GM12873 (cell line): ENCODE measurements around the gene SLC38A10.
A peak's percentile ranks its signal among the peaks of the same experiment; 100 is the strongest.

Experiments used
- CTCF ChIP-seq: IDR thresholded peaks from 2 replicates; pipeline ENCODE4 v1.5.1; 2012; ENCODE audit warnings: low read depth, mild to moderate bottlenecking, moderate library complexity, low read length, control low read depth; ENCODE audit not compliant: insufficient read depth; ENCODE audit errors: missing control alignments

Gene SLC38A10

GRCh38 chr17:81259058-81259605, 36.0 kb downstream of the SLC38A10 start:
- TF ChIP-seq CTCF: no peak

- TF ChIP-seq CTCF: no peak
Measured at GRCh38 chr17:81258292-81258691, 36.8 kb downstream of the SLC38A10 start.

GRCh38 chr17:81257533-81257932, 37.6 kb downstream of the SLC38A10 start:
- TF ChIP-seq CTCF: no peak

GRCh38 chr17:81256616-81257015, 38.5 kb downstream of the SLC38A10 start:
- no peak for TF ChIP-seq CTCF

GRCh38 chr17:81254955-81255717, 40.0 kb downstream of the SLC38A10 start:
- no peak for TF ChIP-seq CTCF

- peak; percentile 85 for TF ChIP-seq CTCF
Measured at GRCh38 chr17:81253358-81254131, 41.6 kb downstream of the SLC38A10 start.

- no peak for TF ChIP-seq CTCF
Measured at GRCh38 chr17:81252987-81253329, 42.1 kb downstream of the SLC38A10 start.
